Measurements from ENCODE around the gene ICA1.

DNA sequence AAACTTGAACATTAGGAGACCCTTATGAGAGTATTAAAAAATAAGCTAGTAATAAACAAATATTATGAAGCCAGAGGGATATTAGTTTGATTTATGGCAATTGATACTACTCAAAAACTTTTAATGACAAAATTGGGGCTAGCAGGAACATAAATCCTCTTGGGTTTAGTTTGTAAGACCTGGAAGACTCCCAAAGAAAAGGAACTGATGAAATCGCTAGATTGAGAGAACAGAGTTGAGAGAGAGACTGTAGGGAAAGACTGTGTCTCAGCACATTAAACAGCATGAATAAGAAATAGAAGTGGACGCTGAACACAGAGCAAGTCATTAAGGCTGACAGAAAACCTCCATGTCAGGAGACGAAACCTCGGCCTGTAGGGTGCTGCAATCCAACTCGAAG lies 56.4 kb downstream of the ICA1 start:
- TF ChIP-seq, protein P1, sequence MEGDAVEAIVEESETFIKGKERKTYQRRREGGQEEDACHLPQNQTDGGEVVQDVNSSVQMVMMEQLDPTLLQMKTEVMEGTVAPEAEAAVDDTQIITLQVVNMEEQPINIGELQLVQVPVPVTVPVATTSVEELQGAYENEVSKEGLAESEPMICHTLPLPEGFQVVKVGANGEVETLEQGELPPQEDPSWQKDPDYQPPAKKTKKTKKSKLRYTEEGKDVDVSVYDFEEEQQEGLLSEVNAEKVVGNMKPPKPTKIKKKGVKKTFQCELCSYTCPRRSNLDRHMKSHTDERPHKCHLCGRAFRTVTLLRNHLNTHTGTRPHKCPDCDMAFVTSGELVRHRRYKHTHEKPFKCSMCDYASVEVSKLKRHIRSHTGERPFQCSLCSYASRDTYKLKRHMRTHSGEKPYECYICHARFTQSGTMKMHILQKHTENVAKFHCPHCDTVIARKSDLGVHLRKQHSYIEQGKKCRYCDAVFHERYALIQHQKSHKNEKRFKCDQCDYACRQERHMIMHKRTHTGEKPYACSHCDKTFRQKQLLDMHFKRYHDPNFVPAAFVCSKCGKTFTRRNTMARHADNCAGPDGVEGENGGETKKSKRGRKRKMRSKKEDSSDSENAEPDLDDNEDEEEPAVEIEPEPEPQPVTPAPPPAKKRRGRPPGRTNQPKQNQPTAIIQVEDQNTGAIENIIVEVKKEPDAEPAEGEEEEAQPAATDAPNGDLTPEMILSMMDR (IDR thresholded peaks at IDR 0.05; ENCODE audit: low read depth, low read length) = no peak
- TF ChIP-seq POLR2A (IDR thresholded peaks at IDR 0.05; ENCODE audit: extremely low read depth, insufficient read length) (no peak), MYC (IDR thresholded peaks at IDR 0.05; ENCODE audit: low read depth, low read length) (no peak)
- TF ChIP-seq, protein P2, sequence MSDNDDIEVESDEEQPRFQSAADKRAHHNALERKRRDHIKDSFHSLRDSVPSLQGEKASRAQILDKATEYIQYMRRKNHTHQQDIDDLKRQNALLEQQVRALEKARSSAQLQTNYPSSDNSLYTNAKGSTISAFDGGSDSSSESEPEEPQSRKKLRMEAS (IDR thresholded peaks at IDR 0.05; ENCODE audit: low read depth, low read length) = no peak

Measured in NB4 (cell line).